Measurements from ENCODE around the gene ZNF418. TPM values are rescaled to one million over a fixed set of nuclear protein-coding genes. Genes with fewer than 3 reads are reported as not detected.

The ZNF418 gene
- total RNA-seq = 35.8 and 38.9 TPM in 2 replicates
- 21.5 TPM for total RNA-seq (2013)
- 10.3 and 12.2 TPM in 2 replicates for polyA plus RNA-seq
- polyA minus RNA-seq = 7.5 and 9.1 TPM in 2 replicates

- peak within 1 kb of the TSS; percentile 92 for H3K9ac ChIP-seq (ENCODE audit: low read length)
These were observed at the start of gene ZNF418 for GRCh38 chr19:57934820-57935665. TSS of gene ZNF418 (minus strand) at chr19:57935402. CDS start at chr19:57933822, 1,580 bp downstream.

More at GRCh38 chr19:57934820-57935665, at the start of gene ZNF418:
- no peaks in the 10 kb centered on the region for H4K20me1 ChIP-seq (ENCODE audit: control insufficient read depth, insufficient read depth, low read length, poor library complexity, severe bottlenecking)
- 10% methylated on average over 51 of the region's 54 CpGs for whole genome bisulfite sequencing (ENCODE audit: insufficient coverage)
- ChIA-PET POLR2A (interaction anchor here (0.8 to 1.6 kb wide), 2 partner anchors 10 to 485 kb away, joined by 3 to 4 read pairs; no protein-coding TSS in a partner anchor), CTCF (interaction anchor here (1.2 kb wide), 1 partner anchor 18 kb away, joined by 4 read pairs; the partner anchor contains the start of gene ZNF417)
- H3K36me3 ChIP-seq (replicated peaks in 1 of 2; ENCODE audit: control extremely low read depth in 1 of 2, control insufficient read depth in 1 of 2, extremely low read depth in 1 of 2, insufficient read depth in 2 of 2, low read length in 1 of 2) = peaks cover 1 to 7% of the 10 kb centered on the region in 2 experiments
- H3K4me2 ChIP-seq (replicated peaks; ENCODE audit: low read depth, low read length, poor library complexity, severe bottlenecking) = peak within 1 kb of the TSS; percentile 95
- Mint-ChIP-seq H3K27me3 (no peaks in the 10 kb centered on the region), H3K4me1 (peaks cover 17% of the 10 kb centered on the region), H3K4me3 (peak within 1 kb of the TSS; percentile 94), H3K9me3 (ENCODE audit: insufficient read depth) (peaks cover 14% of the 10 kb centered on the region), H3K27ac (peak within 1 kb of the TSS; percentile 92)
- no peak for TF ChIP-seq EZH2 (IDR thresholded peaks at IDR 0.05; ENCODE audit: borderline replicate concordance, insufficient read depth, low read depth, low read length, poor library complexity, severe bottlenecking)
- TF ChIP-seq CTCF (IDR thresholded peaks at IDR 0.05) = no peak
- H3K9me3 ChIP-seq (ENCODE audit: control extremely low read depth in 1 of 3, control insufficient read depth in 2 of 3, insufficient read depth in 1 of 3, low read length in 2 of 3) = peaks cover 0 to 70% (median 4%) of the 10 kb centered on the region in 3 donors
- H3K4me1 ChIP-seq (ENCODE audit: control insufficient read depth in 2 of 2, insufficient read depth in 2 of 2, low read length in 2 of 2) = peaks cover 8 to 14% of the 10 kb centered on the region in 2 donors
- H3K27ac ChIP-seq (ENCODE audit: low read length in 2 of 2) = peak within 1 kb of the TSS; percentile 74 to 87
- DNase-seq = peak; percentile 81
- peaks cover 47% of the 10 kb centered on the region for H3K79me2 ChIP-seq (ENCODE audit: control insufficient read depth, insufficient read depth, low read length)
- H3K4me3 ChIP-seq (ENCODE audit: control extremely low read depth in 1 of 5, extremely low read depth in 1 of 5, insufficient read depth in 1 of 5, low read depth in 2 of 5, low read length in 4 of 5) = peak within 1 kb of the TSS; percentile 27 to 83 (median 77)
- intact Hi-C loops (cut with micrococcal nuclease) = loop anchor here (1.0 kb wide), 3 partner anchors 12 to 46 kb away; partner anchors contain the start of genes ZNF256, ZNF417 and ZNF814
- peak within 1 kb of the TSS; percentile 99 for H2AFZ ChIP-seq (ENCODE audit: insufficient read depth, low read depth, low read length, poor library complexity, severe bottlenecking)
- ATAC-seq (ENCODE audit: low read depth) = peak; percentile 99
- no peaks in the 10 kb centered on the region for H3K27me3 ChIP-seq (replicated peaks in 1 of 4; ENCODE audit: control extremely low read depth in 1 of 4, control insufficient read depth in 3 of 4, insufficient read depth in 4 of 4, low read length in 3 of 4)
